ENCODE results near the gene KCTD15. TPM values are rescaled to one million over a fixed set of nuclear protein-coding genes. Genes with fewer than 3 reads are reported as not detected.

The KCTD15 gene
- total RNA-seq, 2 experiments from 2014 or later = 0.33 to 1.3 TPM

Other genes with a start within 250 kb of the KCTD15 start
- not detected for gene CHST8, start 174.9 kb upstream of the KCTD15 start, total RNA-seq